Astrocyte of the spinal cord (primary cell): ENCODE measurements around the gene SLC1A7.

Experiments used
- DNase-seq: peaks from one replicate; pipeline ENCODE4 v3.0.0; 2011; ENCODE audit warnings: low read depth, low spot score
- H3K4me3 ChIP-seq: 2 replicates; pipeline ENCODE4 v1.5.1; 2011; ENCODE audit warnings: low read depth, mild to moderate bottlenecking, low read length, moderate library complexity
- CTCF ChIP-seq: IDR thresholded peaks from 2 replicates; pipeline ENCODE4 v1.5.1; 2012; ENCODE audit warnings: low read depth, mild to moderate bottlenecking, low read length, inconsistent platforms
- in situ Hi-C: cut with HindIII; loops from 2 replicates; pipeline ENCODE4 v1.10.0; 2017; ENCODE audit warnings: low sequenced_read_pairs

Gene SLC1A7

GRCh38 chr1:53127546-53127945 is 14.9 kb downstream of the SLC1A7 start:
- H3K4me3 ChIP-seq = no peak overlapping the region
- TF ChIP-seq CTCF = no peak
- DNase-seq = no peak

GRCh38 chr1:53126495-53126894 is 15.9 kb downstream of the SLC1A7 start:
- no peak for TF ChIP-seq CTCF
- DNase-seq = no peak
- H3K4me3 ChIP-seq = no peak overlapping the region
- in situ Hi-C loops = no loop called here

More at GRCh38 chr1:53127546-53127945, 14.9 kb downstream of the SLC1A7 start:
- in situ Hi-C loops = no loop called here

DNA sequence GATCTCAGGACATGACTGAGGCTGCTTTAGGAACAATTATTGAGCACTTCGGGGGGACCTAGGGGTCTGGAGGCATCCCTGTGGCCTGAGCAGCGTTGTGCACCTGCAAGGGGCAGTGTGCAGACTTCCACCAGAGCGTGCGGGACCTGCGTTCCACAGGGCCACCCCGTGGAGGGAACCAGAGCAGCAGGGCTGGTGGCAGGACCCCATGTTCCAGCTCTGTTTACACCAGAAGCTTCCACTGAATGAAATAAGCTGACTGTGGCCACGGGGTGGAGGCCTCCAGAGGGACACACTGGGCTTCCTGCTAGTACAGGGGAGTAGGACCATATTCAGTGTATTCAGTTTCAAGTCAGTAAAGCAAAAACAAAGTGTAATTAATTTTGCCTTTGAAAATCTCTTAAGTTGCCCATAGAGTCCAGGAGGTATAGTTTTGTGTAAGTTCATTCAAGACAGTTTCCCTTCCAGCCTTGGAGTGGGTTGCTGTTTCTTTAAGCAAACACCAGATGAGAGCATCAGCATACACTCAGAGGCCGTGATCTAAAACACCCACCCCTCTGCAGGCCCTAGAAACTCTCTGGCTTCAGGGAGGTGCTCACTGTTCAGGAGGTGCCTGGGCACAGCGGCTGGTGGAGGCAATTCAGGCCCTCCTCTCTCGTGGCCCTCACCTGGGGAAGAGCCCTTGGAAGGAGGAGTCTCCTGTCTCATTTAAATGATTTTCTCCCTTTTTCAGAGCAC is 16.6 kb downstream of the SLC1A7 start:
- H3K4me3 ChIP-seq = no peak overlapping the region
- DNase-seq = no peak
- in situ Hi-C loops = no loop called here
- no peak for TF ChIP-seq CTCF

- no peak overlapping the region for H3K4me3 ChIP-seq
- in situ Hi-C loops = no loop called here
- TF ChIP-seq CTCF = no peak
- DNase-seq = no peak
These were observed 17.3 kb downstream of the SLC1A7 start for GRCh38 chr1:53125122-53125521.

DNA sequence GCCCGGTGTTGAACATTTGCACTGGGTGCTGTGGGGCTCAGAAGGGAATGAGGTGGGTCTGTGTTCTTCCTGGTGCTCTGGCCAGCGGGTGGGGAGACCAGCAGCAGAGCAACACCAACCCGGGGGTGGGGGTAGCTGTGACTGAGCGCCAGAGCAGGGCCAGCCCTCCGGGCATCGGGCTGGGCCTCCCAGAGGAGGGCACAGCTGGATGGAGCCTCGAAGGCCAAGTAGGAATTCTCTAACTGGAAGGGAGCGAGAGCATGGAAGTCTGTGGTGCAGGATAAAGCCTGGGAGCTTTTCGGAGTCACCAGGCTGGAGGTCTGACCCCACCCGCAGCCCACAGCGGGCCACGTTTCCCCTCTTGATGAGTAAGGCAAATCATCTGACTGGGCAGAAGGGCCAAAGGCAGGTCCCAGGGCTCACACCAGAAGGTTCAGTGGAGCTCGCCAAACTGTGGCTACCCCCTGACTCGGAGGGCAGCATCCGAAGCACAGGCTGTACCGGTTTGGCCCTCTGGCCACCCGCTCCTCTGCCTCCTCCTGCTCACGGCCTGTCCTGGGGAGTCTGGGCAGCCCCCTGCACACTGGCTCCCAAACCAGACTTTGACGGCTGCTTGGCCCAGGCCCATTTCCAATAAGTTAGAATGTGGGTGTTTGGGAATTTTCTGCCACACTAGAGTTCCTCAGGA is 18.8 kb downstream of the SLC1A7 start:
- no peak for DNase-seq
- TF ChIP-seq CTCF = no peak
- in situ Hi-C loops = no loop called here
- H3K4me3 ChIP-seq = no peak overlapping the region

- no peak for TF ChIP-seq CTCF
- in situ Hi-C loops = no loop called here
- no peak for DNase-seq
- H3K4me3 ChIP-seq = no peak overlapping the region
These were observed 19.5 kb downstream of the SLC1A7 start for GRCh38 chr1:53122961-53123413.
